ENCODE data around the gene DCAF6.

The DCAF6 gene

GRCh38 chr1:167994560-167994959 lies 58.1 kb downstream of the DCAF6 start:
- TF ChIP-seq SPI1 (IDR thresholded peaks at IDR 0.05; ENCODE audit: borderline replicate concordance, low read depth) (no peak), REST (IDR thresholded peaks at IDR 0.05; ENCODE audit: insufficient replicate concordance, low read depth) (no peak), GABPA (IDR thresholded peaks at IDR 0.05; ENCODE audit: low read depth) (no peak), POLR2AphosphoS5 (IDR thresholded peaks at IDR 0.05; ENCODE audit: low read depth) (no peak)
- TF ChIP-seq, protein P1, sequence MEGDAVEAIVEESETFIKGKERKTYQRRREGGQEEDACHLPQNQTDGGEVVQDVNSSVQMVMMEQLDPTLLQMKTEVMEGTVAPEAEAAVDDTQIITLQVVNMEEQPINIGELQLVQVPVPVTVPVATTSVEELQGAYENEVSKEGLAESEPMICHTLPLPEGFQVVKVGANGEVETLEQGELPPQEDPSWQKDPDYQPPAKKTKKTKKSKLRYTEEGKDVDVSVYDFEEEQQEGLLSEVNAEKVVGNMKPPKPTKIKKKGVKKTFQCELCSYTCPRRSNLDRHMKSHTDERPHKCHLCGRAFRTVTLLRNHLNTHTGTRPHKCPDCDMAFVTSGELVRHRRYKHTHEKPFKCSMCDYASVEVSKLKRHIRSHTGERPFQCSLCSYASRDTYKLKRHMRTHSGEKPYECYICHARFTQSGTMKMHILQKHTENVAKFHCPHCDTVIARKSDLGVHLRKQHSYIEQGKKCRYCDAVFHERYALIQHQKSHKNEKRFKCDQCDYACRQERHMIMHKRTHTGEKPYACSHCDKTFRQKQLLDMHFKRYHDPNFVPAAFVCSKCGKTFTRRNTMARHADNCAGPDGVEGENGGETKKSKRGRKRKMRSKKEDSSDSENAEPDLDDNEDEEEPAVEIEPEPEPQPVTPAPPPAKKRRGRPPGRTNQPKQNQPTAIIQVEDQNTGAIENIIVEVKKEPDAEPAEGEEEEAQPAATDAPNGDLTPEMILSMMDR (IDR thresholded peaks at IDR 0.05; ENCODE audit: insufficient read depth, low read length), result no peak
- Histone ChIP-seq H3K27ac (replicated peaks) (no peak overlapping the region), H3K4me3 (replicated peaks; ENCODE audit: insufficient read depth, low read length) (no peak overlapping the region), H3K27me3 (ENCODE audit: insufficient read depth, poor library complexity, severe bottlenecking) (no peaks in the 10 kb centered on the region)
- DNase-seq (ENCODE audit: low read depth in 1 of 2, low spot score in 1 of 2), result no peak

GRCh38 chr1:167995038-167995437 lies 58.6 kb downstream of the DCAF6 start:
- TF ChIP-seq POLR2AphosphoS5 (IDR thresholded peaks at IDR 0.05; ENCODE audit: low read depth), result no peak
- TF ChIP-seq SPI1 (IDR thresholded peaks at IDR 0.05; ENCODE audit: borderline replicate concordance, low read depth), result no peak
- no peak for TF ChIP-seq REST (IDR thresholded peaks at IDR 0.05; ENCODE audit: insufficient replicate concordance, low read depth)
- TF ChIP-seq, protein P1 (IDR thresholded peaks at IDR 0.05; ENCODE audit: insufficient read depth, low read length), result no peak
- TF ChIP-seq GABPA (IDR thresholded peaks at IDR 0.05; ENCODE audit: low read depth), result no peak

DNA sequence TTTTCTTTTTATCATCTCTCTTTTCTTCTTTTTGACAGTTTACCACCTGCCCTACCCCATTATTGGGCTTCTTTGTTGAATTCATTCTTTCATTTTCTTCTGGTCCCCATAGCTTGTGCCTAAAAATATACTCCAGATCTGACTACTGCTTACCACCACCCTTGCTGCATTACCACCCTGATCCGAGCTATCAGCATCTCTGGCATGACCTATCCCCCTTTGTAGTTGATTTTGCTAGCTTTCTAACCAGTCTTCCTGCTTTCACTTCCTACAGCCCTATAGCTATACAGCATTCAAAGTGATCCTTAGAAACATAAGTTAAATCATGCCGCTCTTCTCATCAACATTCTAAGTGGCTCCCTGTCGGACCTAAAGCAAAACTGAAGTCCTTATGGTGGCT lies 59.8 kb downstream of the DCAF6 start:
- Histone ChIP-seq H3K4me3 (replicated peaks; ENCODE audit: insufficient read depth, low read length) (no peak overlapping the region), H3K27me3 (ENCODE audit: insufficient read depth, poor library complexity, severe bottlenecking) (no peaks in the 10 kb centered on the region), H3K27ac (replicated peaks) (no peak overlapping the region)
- TF ChIP-seq POLR2AphosphoS5 (IDR thresholded peaks at IDR 0.05; ENCODE audit: low read depth) (no peak), REST (IDR thresholded peaks at IDR 0.05; ENCODE audit: insufficient replicate concordance, low read depth) (no peak), GABPA (IDR thresholded peaks at IDR 0.05; ENCODE audit: low read depth) (no peak), SPI1 (IDR thresholded peaks at IDR 0.05; ENCODE audit: borderline replicate concordance, low read depth) (no peak)
- TF ChIP-seq, protein P1 (IDR thresholded peaks at IDR 0.05; ENCODE audit: insufficient read depth, low read length), result no peak
- no peak for DNase-seq (ENCODE audit: low read depth in 1 of 2, low spot score in 1 of 2)

More at GRCh38 chr1:167995038-167995437, 58.6 kb downstream of the DCAF6 start:
- no peak overlapping the region for H3K27ac ChIP-seq (replicated peaks)
- no peak overlapping the region for H3K4me3 ChIP-seq (replicated peaks; ENCODE audit: insufficient read depth, low read length)
- DNase-seq (ENCODE audit: low read depth in 1 of 2, low spot score in 1 of 2), result no peak
- H3K27me3 ChIP-seq (ENCODE audit: insufficient read depth, poor library complexity, severe bottlenecking), result no peaks in the 10 kb centered on the region
